Lower leg skin (tissue), 4 donors: ENCODE data around the gene GRAMD2A. TPM values are rescaled to one million over a fixed set of nuclear protein-coding genes. Genes with fewer than 3 reads are reported as not detected.
A peak's percentile ranks its signal among the peaks of the same experiment; 100 is the strongest.

Experiments used
- DNase-seq, 2 donors: peaks; one replicate each; pipeline ENCODE4 v3.0.0-alpha.2; 2019; ENCODE audit warnings: low spot score in 2 of 2
- H3K4me3 ChIP-seq: fragments of 200-600 bp; sonication (generic); 2 replicates; pipeline ENCODE4 v1.5.1; 2017; ENCODE audit warnings: mild to moderate bottlenecking, low read depth; ENCODE audit not compliant: poor library complexity, severe bottlenecking
- POLR2A ChIP-seq, 2 donors: fragments of 450-650 bp; IDR thresholded peaks; one replicate each; pipeline ENCODE4 v1.6.1; 2016 to 2017; ENCODE audit warnings: antibody characterized with exemption in 2 of 2, mild to moderate bottlenecking in 1 of 2, moderate library complexity in 1 of 2
- WGBS, 2 donors: methylation state at CpG; one replicate each; pipeline ENCODE4 v1.1.5; 2018; 5-methylcytosine and 5-hydroxymethylcytosine counted together
- intact Hi-C: fragments of 100-400 bp; cut with DNase I; formaldehyde crosslinking; loops from one replicate; pipeline ENCODE4 v1.15.0; 2023; ENCODE audit warnings: low total_unique reads
- total RNA-seq, 4 donors: library from RNA; depleted of rRNA; stranded (reverse); fragments of >200 nt; gene quantifications; one replicate each; pipeline ENCODE4 v1.1.0, GENCODE V29; 2016
- TF ChIP-seq, protein P1 (sequence below), 3 donors: fragments of 450-650 bp; IDR thresholded peaks; one replicate each; pipeline ENCODE4 v1.5.1; 2016; ENCODE audit warnings: antibody characterized with exemption in 3 of 3, mild to moderate bottlenecking in 3 of 3, moderate library complexity in 2 of 3

GRAMD2A gene
- total RNA-seq, 4 donors from 2014 or later, result 4.6 to 5.9 (median 5.1) TPM

DNA sequence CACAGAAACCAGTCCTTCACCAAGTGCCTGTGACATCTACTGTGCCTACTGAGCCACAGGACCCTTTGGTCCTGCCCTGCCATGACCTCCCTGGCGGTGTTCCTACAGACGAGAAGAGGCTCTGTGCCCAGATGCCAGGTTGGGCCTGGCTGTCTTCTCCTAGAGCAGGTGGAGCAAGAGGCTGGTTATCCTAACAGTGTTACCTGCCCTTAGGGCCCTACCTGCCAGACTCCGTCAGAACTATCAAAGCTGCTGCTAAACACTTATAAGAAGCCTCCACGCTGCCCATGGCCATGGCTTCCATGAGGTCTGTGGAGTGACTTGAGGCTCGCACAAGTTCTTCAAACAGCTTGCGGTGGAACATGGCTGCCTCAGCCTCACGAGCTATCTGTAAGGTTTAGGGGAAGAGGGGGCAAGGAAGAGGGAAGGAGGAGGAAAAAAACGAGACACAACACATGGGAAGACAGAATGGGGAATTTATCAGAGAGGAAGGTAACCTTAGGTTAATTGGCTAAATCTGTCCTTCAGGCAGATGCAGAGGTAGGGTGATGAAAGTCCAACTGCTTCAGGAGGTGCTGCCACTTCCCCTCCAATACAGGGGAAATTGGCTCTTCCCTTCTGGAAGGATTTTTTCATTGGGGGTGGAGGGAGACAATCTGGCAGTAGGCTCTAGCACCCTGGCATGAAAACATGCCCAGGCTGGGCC is 5.4 kb upstream of the GRAMD2A start:
- no peak for TF ChIP-seq POLR2A (IDR thresholded peaks at IDR 0.05)
- TF ChIP-seq, protein P1, sequence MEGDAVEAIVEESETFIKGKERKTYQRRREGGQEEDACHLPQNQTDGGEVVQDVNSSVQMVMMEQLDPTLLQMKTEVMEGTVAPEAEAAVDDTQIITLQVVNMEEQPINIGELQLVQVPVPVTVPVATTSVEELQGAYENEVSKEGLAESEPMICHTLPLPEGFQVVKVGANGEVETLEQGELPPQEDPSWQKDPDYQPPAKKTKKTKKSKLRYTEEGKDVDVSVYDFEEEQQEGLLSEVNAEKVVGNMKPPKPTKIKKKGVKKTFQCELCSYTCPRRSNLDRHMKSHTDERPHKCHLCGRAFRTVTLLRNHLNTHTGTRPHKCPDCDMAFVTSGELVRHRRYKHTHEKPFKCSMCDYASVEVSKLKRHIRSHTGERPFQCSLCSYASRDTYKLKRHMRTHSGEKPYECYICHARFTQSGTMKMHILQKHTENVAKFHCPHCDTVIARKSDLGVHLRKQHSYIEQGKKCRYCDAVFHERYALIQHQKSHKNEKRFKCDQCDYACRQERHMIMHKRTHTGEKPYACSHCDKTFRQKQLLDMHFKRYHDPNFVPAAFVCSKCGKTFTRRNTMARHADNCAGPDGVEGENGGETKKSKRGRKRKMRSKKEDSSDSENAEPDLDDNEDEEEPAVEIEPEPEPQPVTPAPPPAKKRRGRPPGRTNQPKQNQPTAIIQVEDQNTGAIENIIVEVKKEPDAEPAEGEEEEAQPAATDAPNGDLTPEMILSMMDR (IDR thresholded peaks at IDR 0.05), result no peak
- H3K4me3 ChIP-seq, result no peak overlapping the region
- 46 to 63% methylated on average over 8 of the region's 8 CpGs for WGBS, 2 donors
- DNase-seq, result peak in 1 of 2 donors; percentile 78
- intact Hi-C loops, result loop anchor here (10.0 kb wide), 1 partner anchor 72 kb away; the partner anchor contains the start of gene PARP6

DNA sequence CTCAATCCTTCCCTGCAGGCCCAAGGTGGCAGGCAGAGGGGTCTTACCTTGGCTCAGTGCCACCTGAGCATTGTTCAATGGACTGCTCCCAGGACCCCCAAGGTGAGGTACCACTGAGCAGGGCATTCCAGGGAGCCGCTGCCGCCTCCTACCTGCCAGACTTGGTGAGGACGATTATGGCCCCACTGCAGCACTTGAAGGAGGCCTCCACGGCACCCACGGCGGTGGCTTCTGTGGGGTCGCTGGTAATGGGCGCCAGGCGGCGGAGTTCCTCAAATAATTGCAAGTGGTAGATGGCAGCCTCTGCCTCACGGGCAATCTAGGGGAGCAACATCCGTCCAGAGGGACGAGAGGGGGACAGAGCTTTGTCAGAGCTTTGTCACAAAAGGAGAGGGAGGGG is 4.7 kb upstream of the GRAMD2A start:
- TF ChIP-seq POLR2A (IDR thresholded peaks at IDR 0.05), result no peak
- TF ChIP-seq, protein P1 (IDR thresholded peaks at IDR 0.05), result no peak
- WGBS, 2 donors, result 85 to 86% methylated on average over 11 to 13 of the region's 13 CpGs
- H3K4me3 ChIP-seq, result no peak overlapping the region
- DNase-seq, result peak in 1 of 2 donors; percentile 82
- intact Hi-C loops, result loop anchor here (10.0 kb wide), 1 partner anchor 72 kb away; the partner anchor contains the start of gene PARP6

DNA sequence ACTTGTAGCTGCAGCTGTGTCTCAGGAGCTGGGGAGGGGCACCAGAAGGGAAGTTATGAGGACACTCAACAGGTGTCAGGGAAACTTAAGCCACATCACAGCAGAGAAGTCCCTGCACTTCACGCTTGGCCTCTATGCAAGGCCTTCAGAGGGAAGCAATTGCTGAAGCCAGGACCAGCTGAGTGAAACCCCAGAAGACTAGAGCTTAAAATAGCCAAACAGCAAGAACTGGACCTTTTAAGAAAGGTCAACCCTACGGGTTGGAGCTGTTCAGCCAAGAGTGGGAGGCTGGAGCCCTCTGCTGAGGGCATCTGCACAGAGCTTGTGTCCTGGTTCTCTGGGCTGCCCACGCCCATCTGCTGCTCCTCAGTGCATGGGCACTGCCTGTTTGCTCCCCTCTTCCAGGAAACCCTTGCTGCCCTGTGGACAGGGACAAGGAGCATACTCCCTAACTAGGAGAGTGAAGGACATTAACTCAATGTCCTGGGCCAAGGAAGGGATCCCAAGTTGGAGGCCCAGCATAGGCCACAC is 3.9 kb upstream of the GRAMD2A start:
- intact Hi-C loops, result loop anchor here (10.0 kb wide), 1 partner anchor 73 kb away; the partner anchor contains the start of gene PARP6
- DNase-seq, result no peak
- H3K4me3 ChIP-seq, result no peak overlapping the region
- 66 to 79% methylated on average over 3 of the region's 3 CpGs for WGBS, 2 donors
- TF ChIP-seq POLR2A (IDR thresholded peaks at IDR 0.05), result no peak
- TF ChIP-seq, protein P1 (IDR thresholded peaks at IDR 0.05), result no peak

DNA sequence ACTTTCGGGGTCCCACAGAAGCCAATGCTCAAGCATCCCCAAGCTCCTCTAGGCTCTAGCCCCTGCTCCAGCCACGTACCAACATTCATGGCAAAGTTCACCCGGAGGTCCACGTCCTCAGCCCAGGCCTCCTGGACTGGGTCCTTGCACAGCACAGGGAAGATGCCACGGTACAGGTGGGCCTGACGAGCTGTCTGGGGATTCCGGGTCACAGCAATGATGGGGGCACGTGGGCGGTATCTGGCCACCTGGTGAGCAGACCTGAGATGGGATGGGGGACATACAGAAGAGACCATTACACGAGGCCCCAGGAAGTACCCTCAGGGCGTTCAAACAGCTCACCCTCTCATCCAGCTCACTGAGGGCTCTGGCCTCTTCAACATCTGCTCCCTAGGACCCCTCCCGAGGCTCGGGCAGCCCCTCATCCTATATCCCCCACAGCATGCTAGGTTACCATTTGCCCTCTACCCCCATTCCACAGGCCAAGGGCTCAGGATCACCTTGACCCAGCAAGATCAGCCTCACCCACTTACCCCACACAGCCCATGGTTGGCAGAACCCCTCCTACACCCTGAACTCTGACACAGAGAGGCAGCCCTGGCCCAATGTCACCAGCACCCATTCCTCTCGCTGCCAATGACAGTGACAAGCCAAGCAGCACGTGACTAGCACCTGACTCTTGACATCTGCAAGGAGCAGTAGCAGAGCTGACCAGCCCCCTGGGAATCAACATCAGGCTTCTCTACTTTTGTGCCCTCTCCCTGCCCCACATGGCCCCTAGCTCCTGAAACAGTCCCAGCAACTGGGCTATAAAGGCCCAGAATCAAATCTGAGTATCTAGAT is 3.0 kb upstream of the GRAMD2A start:
- intact Hi-C loops, result loop anchor here (10.0 kb wide), 1 partner anchor 74 kb away; the partner anchor contains the start of gene PARP6
- no peak for TF ChIP-seq POLR2A (IDR thresholded peaks at IDR 0.05)
- TF ChIP-seq, protein P1 (IDR thresholded peaks at IDR 0.05), result no peak
- no peak overlapping the region for H3K4me3 ChIP-seq
- DNase-seq, result no peak
- 78 to 82% methylated on average over 15 of the region's 15 CpGs for WGBS, 2 donors

DNA sequence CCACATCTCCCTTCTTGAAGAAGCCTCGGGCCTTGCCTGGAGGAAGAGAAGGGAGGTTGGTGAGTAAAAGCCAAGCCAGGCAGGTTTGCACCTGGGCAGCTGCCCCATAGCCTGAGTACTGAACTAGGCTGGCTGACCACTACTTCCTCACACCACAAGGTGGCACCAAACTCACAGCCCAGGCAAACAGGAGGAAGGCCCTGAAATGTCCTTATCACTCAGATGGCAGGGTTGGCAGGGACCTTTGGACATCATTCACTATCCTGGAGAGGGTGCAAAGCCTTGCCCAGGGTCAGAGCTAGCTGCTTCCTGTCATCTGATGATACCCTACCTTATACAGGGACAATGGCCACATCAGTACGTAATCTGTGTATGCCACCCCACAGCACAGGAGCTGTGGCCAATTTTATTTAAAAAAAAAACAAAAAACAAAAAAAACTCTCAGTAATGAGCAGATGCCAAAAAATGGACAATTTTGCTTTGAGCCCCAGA is 2.2 kb upstream of the GRAMD2A start:
- no peak for TF ChIP-seq POLR2A (IDR thresholded peaks at IDR 0.05)
- TF ChIP-seq, protein P1 (IDR thresholded peaks at IDR 0.05), result peak in 1 of 3 donors; percentile 93
- DNase-seq, result peak; percentile 79 to 95
- intact Hi-C loops, result loop anchor here (10.0 kb wide), 1 partner anchor 75 kb away; the partner anchor contains the start of gene PARP6
- whole genome bisulfite sequencing, 2 donors, result 48 to 51% methylated on average over 2 of the region's 2 CpGs
- H3K4me3 ChIP-seq, result no peak overlapping the region
